Parathyroid adenoma (tissue), 2 donors: ENCODE measurements around the gene CAPN14.

Experiments used
- H2AFZ ChIP-seq: fragments of 300-600 bp; sonication (generic); one replicate; pipeline ENCODE4 v1.7.0; 2017; ENCODE audit warnings: antibody characterized with exemption, mild to moderate bottlenecking
- H3K27ac ChIP-seq: fragments of 300-600 bp; sonication (generic); one replicate; pipeline ENCODE4 v1.7.0; 2017
- H3K27me3 ChIP-seq: fragments of 300-600 bp; sonication (generic); one replicate; pipeline ENCODE4 v1.7.0; 2017; ENCODE audit warnings: low read length; ENCODE audit not compliant: control insufficient read depth, insufficient read depth
- H3K36me3 ChIP-seq: fragments of 300-600 bp; sonication (generic); one replicate; pipeline ENCODE4 v1.7.0; 2017; ENCODE audit warnings: low read length; ENCODE audit not compliant: control insufficient read depth, insufficient read depth
- H3K4me1 ChIP-seq: fragments of 300-600 bp; sonication (generic); one replicate; pipeline ENCODE4 v1.7.0; 2017; ENCODE audit warnings: control low read depth
- H3K4me2 ChIP-seq: fragments of 300-600 bp; sonication (generic); one replicate; pipeline ENCODE4 v1.7.0; 2017; ENCODE audit warnings: low read length
- H3K4me3 ChIP-seq: fragments of 300-600 bp; sonication (generic); one replicate; pipeline ENCODE4 v1.7.0; 2017; ENCODE audit warnings: low read depth, low read length
- H3K79me2 ChIP-seq: fragments of 300-600 bp; sonication (generic); one replicate; pipeline ENCODE4 v1.7.0; 2017; ENCODE audit warnings: control low read depth
- H3K9ac ChIP-seq: fragments of 300-600 bp; sonication (generic); one replicate; pipeline ENCODE4 v1.7.0; 2017; ENCODE audit warnings: mild to moderate bottlenecking
- H3K9me3 ChIP-seq: fragments of 300-600 bp; sonication (generic); one replicate; pipeline ENCODE4 v1.7.0; 2017; ENCODE audit warnings: low read length; ENCODE audit not compliant: control insufficient read depth
- CTCF ChIP-seq: fragments of 300-600 bp; sonication (generic); IDR thresholded peaks from one replicate; pipeline ENCODE4 v1.7.0; 2017; ENCODE audit warnings: antibody characterized with exemption, mild to moderate bottlenecking
- donor health status: primary hyperparathyroidism.

The CAPN14 gene

GRCh38 chr2:31235504-31235902 lies 18.2 kb upstream of the CAPN14 start:
- Histone ChIP-seq H2AFZ (peak overlapping the region; percentile 17), H3K79me2 (no peaks in the 10 kb centered on the region), H3K4me2 (no peak overlapping the region), H3K27ac (no peak overlapping the region), H3K4me1 (no peaks in the 10 kb centered on the region), H3K9ac (no peak overlapping the region), H3K27me3 (no peaks in the 10 kb centered on the region), H3K9me3 (no peaks in the 10 kb centered on the region), H3K36me3 (no peaks in the 10 kb centered on the region), H3K4me3 (no peak overlapping the region)
- TF ChIP-seq CTCF = no peak

- H3K27me3 ChIP-seq = no peaks in the 10 kb centered on the region
- no peak overlapping the region for H3K9ac ChIP-seq
- peak overlapping the region; percentile 81 for H3K4me3 ChIP-seq
- TF ChIP-seq CTCF = no peak
- no peak overlapping the region for H3K27ac ChIP-seq
- no peaks in the 10 kb centered on the region for H3K36me3 ChIP-seq
- peak overlapping the region; percentile 91 for H3K4me2 ChIP-seq
- no peaks in the 10 kb centered on the region for H3K79me2 ChIP-seq
- H3K9me3 ChIP-seq = no peaks in the 10 kb centered on the region
- peak overlapping the region; percentile 77 for H2AFZ ChIP-seq
- H3K4me1 ChIP-seq = no peaks in the 10 kb centered on the region
Observed at GRCh38 chr2:31234683-31235503, 17.6 kb upstream of the CAPN14 start.

GRCh38 chr2:31233741-31234682 lies 16.7 kb upstream of the CAPN14 start, which contains the start of gene EHD3:
Gene EHD3, plus strand, starts transcription at chr2:31234152. Its CDS starts 470 bp downstream, at chr2:31234622.
- TF ChIP-seq CTCF = peak; percentile 67
- H3K36me3 ChIP-seq = no peaks in the 10 kb centered on the region
- peak within 1 kb of the TSS; percentile 81 for H3K4me3 ChIP-seq
- H3K27me3 ChIP-seq = no peaks in the 10 kb centered on the region
- peak within 1 kb of the TSS; percentile 30 for H3K27ac ChIP-seq
- no peak within 1 kb of the TSS for H3K9ac ChIP-seq
- H2AFZ ChIP-seq = peak within 1 kb of the TSS; percentile 77
- no peaks in the 10 kb centered on the region for H3K4me1 ChIP-seq
- H3K4me2 ChIP-seq = peak within 1 kb of the TSS; percentile 91
- H3K79me2 ChIP-seq = no peaks in the 10 kb centered on the region
- H3K9me3 ChIP-seq = no peaks in the 10 kb centered on the region

- Histone ChIP-seq H3K4me1 (no peaks in the 10 kb centered on the region), H3K36me3 (no peaks in the 10 kb centered on the region), H3K4me3 (peak overlapping the region; percentile 81), H3K27me3 (no peaks in the 10 kb centered on the region), H2AFZ (peak overlapping the region; percentile 77), H3K27ac (no peak overlapping the region), H3K9me3 (no peaks in the 10 kb centered on the region), H3K79me2 (no peaks in the 10 kb centered on the region), H3K4me2 (peak overlapping the region; percentile 91), H3K9ac (no peak overlapping the region)
- no peak for TF ChIP-seq CTCF
Observed at GRCh38 chr2:31233231-31233630, 15.9 kb upstream of the CAPN14 start.
